D341Med (cell line): ENCODE results near the gene GALP.
A peak's percentile ranks its signal among the peaks of the same experiment; 100 is the strongest.
"Not testable (repeated sequence)": the region's sequence is repeated elsewhere in the genome, so short reads cannot be mapped to it uniquely, and the experiment has no call there.

Experiments
- DNase-seq: peaks from one replicate; pipeline ENCODE4 v3.0.0; 2012; ENCODE audit warnings: low spot score

Gene GALP

GRCh38 chr19:56148096-56148495 is 27.7 kb upstream of the GALP start:
- no peak for DNase-seq

- not testable (repeated sequence) for DNase-seq
These were observed 26.7 kb upstream of the GALP start for GRCh38 chr19:56148955-56149655.

- no peak for DNase-seq
These were observed 26.2 kb upstream of the GALP start for GRCh38 chr19:56149656-56150038.

GRCh38 chr19:56150358-56150757 is 25.4 kb upstream of the GALP start:
- no peak for DNase-seq

DNA sequence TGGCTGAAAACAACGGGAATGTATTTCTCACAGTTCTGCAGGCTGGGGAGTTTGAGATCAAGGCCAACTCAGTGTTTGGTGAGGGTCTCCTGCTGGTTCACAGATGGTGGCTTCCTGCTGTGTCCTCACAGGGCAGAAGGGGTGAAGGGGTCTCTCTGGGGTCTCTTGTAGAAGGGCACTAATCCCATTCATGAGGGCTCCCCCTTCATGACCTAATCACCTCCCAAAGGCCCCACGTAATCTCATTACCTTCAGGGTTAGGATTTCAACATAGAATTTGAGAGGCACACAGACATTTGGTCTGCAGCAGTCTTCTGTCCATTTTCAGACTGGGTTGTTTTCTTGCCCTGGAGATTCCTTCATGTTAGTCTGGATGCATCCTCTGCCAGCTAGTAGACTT is 23.2 kb upstream of the GALP start:
- no peak for DNase-seq

GRCh38 chr19:56153507-56153906 is 22.3 kb upstream of the GALP start:
- no peak for DNase-seq

DNA sequence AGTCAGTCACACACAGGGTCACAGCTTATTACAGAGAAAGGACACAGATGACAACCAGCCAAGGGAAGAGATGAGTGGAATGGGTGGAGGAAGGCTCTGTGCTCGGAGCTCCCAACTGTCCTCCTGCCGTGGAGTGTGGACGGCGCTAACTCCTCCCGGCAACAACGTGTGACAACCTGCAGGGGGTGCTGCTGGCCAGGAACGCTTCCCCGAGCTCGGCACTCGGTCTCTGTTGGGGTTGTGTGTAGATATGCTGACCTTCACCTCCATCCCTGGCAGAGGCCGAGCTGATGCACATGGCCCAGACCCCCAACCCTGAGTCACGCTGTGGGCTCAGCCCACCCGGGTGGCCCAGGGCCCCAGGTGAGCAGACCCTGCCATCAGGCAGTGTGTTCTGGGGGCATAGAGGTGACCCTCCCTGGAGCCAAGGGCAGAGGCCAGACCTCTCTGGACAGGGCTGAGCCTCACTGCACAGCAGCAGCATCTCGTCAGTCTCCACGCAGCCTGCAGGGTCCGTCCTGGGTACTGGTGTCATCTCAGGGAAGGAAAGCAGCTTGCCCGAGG is 20.6 kb upstream of the GALP start:
- DNase-seq = peak; percentile 65

- no peak for DNase-seq
These were observed 19.0 kb upstream of the GALP start for GRCh38 chr19:56156768-56157167.

- no peak for DNase-seq
These were observed 17.5 kb upstream of the GALP start for GRCh38 chr19:56158170-56158757.

- no peak for DNase-seq
These were observed 16.7 kb upstream of the GALP start for GRCh38 chr19:56159009-56159559.

DNA sequence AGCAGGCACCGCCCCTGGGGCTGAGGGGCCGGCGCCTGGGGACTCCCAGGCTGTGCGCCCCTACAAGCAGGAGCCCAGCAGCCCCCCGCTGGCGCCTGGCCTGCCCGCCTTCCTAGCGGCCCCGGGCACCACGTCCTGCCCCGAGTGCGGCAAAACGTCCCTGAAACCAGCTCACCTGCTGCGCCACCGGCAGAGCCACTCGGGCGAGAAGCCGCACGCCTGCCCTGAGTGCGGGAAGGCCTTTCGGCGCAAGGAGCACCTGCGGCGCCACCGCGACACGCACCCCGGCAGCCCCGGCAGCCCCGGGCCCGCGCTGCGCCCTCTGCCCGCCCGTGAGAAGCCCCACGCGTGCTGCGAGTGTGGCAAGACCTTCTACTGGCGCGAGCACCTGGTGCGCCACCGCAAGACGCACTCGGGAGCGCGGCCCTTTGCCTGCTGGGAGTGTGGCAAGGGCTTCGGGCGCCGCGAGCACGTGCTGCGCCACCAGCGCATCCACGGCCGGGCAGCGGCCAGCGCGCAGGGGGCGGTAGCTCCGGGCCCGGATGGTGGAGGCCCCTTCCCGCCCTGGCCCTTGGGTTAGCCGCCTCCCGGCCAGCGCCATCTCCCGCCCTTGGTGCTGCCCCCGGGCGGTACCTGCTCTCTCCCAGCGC is 16.1 kb upstream of the GALP start:
- DNase-seq = no peak

DNA sequence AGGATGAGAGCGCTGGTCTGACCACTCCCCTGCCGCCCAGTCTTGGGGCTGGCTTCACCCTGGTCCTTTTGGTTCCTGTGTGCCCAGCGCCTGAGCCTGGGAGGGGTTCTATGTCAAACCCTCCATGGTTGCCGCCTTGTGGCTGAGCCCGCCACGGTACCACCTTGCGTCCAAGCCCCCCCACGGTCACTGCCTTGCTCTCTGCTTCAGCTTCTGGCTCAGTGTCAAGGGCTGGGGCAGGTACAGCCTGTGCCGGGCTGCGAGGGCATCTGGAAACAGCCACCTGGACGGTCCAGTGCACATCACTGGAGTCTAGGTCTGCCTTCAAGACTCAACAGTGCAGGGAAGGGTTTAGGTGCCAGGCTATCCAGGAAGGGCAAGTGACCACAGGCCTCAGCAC is 14.3 kb upstream of the GALP start:
- DNase-seq = no peak

- no peak for DNase-seq
These were observed 13.6 kb upstream of the GALP start for GRCh38 chr19:56162258-56162657.

DNA sequence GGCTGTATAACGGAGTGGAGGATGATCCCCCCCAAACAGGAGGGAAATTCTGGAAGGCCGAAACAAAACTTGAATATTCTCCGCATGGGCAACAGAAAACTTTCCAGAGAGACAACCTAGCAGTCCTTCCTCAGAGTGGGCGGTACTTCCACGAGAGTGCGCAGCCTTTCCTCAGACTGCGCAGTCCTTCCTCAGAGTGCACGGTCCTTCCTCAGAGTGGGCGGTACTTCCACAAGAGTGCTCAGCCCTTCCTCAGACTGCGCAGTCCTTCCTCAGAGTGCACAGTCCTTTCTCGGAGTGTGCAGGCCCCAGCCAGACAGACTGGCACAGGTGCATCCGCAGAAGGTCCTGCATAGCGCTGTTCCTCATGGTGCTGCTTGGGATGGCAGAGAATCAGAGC is 12.7 kb upstream of the GALP start:
- DNase-seq = no peak

DNA sequence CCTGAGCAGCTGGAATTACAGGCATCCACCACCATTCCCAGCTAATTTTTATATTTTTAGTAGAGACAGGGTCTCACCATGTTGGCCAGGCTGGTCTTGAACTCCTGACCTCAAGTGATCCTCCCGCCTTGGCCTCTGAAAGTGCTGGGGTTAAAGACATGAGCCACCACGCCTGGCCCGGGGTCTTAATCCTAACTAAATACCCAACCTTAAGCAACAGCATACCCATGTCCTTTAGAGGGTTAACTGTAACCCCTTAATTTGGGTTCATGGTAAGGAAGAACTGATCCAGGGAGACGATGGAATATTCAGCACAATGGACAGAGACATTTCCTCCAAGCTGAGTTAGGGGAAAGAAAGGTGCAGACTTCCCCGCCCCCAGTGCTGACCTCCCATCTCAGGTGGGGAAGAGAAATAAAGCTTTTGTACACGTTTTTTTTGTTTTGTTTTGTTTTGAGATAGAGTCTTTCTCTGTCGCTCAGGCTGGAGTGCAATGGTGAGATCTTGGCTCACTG is 8.7 kb upstream of the GALP start:
- peak; percentile 20 for DNase-seq

- no peak for DNase-seq
These were observed 5.5 kb upstream of the GALP start for GRCh38 chr19:56170261-56170660.

GRCh38 chr19:56174086-56174485 is 1.7 kb upstream of the GALP start:
- no peak for DNase-seq

- DNase-seq = no peak
These were observed 1.3 kb upstream of the GALP start for GRCh38 chr19:56174550-56174949.

- not testable (repeated sequence) for DNase-seq
These were observed 502 bp downstream of the GALP start for GRCh38 chr19:56176310-56176709.

DNA sequence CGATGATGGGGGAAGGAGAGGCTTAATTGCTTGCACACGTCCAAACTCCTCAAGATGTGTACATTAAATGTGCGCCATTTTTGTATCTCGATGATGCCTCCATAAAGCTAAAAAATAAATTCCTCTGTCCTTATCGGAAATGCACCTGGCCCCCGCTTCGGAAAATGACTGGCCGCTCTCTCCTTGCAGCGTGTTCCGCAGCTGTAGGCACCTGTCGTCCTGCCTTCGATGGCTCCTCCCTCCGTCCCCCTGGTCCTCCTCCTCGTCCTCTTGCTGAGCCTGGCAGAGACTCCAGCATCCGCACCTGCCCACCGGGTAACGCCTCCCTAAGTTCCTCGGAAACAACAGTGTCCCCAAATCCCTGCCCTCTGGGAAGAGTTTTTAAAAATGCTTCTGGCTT is 1.1 kb downstream of the GALP start:
- no peak for DNase-seq

DNA sequence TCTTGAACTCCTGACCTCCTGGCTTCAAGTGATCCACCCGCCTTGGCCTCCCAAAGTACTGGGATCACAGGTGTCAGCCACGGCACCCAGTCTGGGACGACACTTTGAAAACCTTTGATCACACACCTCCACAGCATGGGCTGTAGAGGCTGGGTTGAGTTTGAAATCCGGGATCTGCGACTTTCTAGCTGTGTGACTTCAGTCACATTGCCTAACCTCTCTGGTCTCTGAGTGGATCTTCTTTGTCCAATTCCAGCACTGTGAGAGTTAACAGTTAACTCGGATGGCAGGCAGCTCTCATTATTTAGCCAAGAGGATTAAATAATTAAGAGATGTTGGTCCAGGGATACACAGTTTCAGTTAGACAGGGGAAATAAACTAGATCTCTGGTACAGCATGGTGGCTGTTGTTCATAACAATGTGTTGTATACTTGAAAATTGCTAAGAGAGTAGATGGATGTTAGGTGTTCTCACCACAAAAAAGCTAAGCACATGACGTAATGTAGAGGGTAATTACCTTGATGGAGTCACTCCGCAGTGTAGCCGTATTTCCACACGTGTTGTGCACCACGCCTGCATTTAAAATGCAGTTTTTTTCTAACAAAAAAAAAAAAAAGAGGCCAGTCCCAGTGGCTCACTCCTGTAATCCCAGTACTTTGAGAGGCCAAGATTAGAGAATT is 1.9 kb downstream of the GALP start:
- no peak for DNase-seq

- DNase-seq = no peak
These were observed 14.0 kb downstream of the GALP start for GRCh38 chr19:56189785-56190184.
